ENCODE data around the gene STAT5B. TPM values are rescaled to one million over a fixed set of nuclear protein-coding genes. Genes with fewer than 3 reads are reported as not detected.

STAT5B gene
- total RNA-seq, 1 experiment from 2014 or later, result 42.9 TPM

DNA sequence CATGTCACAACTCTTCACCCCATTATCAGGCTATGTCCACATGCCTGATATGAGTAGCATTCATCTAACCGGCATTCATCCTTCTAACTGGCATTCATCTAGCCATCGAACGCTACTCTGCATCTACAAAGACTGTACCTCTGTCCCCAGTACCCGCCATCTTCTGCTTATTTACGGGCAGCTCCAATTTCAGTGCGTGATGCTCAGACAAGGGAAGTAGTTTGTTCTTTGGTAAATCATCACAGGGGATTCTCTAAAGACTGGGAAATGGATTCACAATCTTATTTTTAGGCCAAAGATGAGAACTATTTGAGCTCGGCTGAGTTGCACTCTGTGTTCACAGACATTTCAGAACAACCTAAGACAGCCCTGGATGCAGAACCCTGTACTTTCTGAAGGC lies 39.4 kb downstream of the STAT5B start:
- Histone ChIP-seq H3K4me1 (ENCODE audit: insufficient read depth, low read length) (no peaks in the 10 kb centered on the region), H3K56ac (ENCODE audit: insufficient read length, low read depth, low read length) (no peak overlapping the region), H4K8ac (replicated peaks; ENCODE audit: insufficient read length, low read depth, low read length) (no peak overlapping the region), H3K18ac (ENCODE audit: insufficient read length, low read depth, low read length) (no peak overlapping the region), H3K79me1 (ENCODE audit: insufficient read depth, low read depth, low read length, poor library complexity, severe bottlenecking) (no peaks in the 10 kb centered on the region), H3K27ac (ENCODE audit: insufficient read length, low read depth, low read length) (no peak overlapping the region), H2BK120ac (ENCODE audit: low read depth, low read length, poor library complexity, severe bottlenecking) (no peak overlapping the region), H2BK15ac (ENCODE audit: low read depth, low read length) (no peak overlapping the region), H4K20me1 (ENCODE audit: control insufficient read depth, insufficient read depth, insufficient read length) (no peaks in the 10 kb centered on the region), H3K23ac (ENCODE audit: insufficient read length, low read depth, low read length) (no peak overlapping the region), H3K27me3 (ENCODE audit: insufficient read depth, low read length) (no peaks in the 10 kb centered on the region), H4K91ac (ENCODE audit: insufficient read length, low read depth, low read length) (no peak overlapping the region), H2AK5ac (ENCODE audit: insufficient read length, low read length) (no peak overlapping the region), H3T11ph (ENCODE audit: low read length) (no peak overlapping the region), H2BK20ac (ENCODE audit: low read depth, low read length, poor library complexity, severe bottlenecking) (no peak overlapping the region), H3K79me2 (ENCODE audit: insufficient read depth, low read length) (no peaks in the 10 kb centered on the region), H3K9ac (ENCODE audit: extremely low read depth, insufficient read length, low read length) (no peak overlapping the region), H3K4me2 (ENCODE audit: insufficient read depth, insufficient read length, low read length) (no peak overlapping the region), H3K4ac (ENCODE audit: low read depth, low read length) (no peak overlapping the region), H2BK12ac (ENCODE audit: insufficient read length, low read depth, low read length) (no peak overlapping the region), H3K14ac (ENCODE audit: insufficient read depth, low read length) (no peak overlapping the region), H4K5ac (ENCODE audit: insufficient read length, low read depth, low read length) (no peak overlapping the region), H2BK5ac (ENCODE audit: insufficient read length, low read length) (no peak overlapping the region), H3K23me2 (ENCODE audit: insufficient read length, low read depth, low read length, poor library complexity, severe bottlenecking) (no peaks in the 10 kb centered on the region), H2AFZ (ENCODE audit: low read length) (no peak overlapping the region), H3K9me3 (ENCODE audit: control insufficient read depth, low read depth, low read length) (no peaks in the 10 kb centered on the region)
- Mint-ChIP-seq H3K9me3 (no peaks in the 10 kb centered on the region), H3K4me1 (peaks cover 0 to 3% of the 10 kb centered on the region in 2 experiments; a peak in 1 of 4 replicates), H3K27ac (no peak overlapping the region), H3K4me3 (no peak overlapping the region), H3K36me3 (ENCODE audit: insufficient read depth in 1 of 3, low read depth in 3 of 3) (no peaks in the 10 kb centered on the region), H3K27me3 (ENCODE audit: low read depth) (no peaks in the 10 kb centered on the region)
- no CpG with 5 or more reads among the region's 7 CpGs for WGBS (ENCODE audit: extremely low coverage, insufficient read length, low lambda C conversion rate)
- DNase-seq, result no peak
- TF ChIP-seq, protein P1, sequence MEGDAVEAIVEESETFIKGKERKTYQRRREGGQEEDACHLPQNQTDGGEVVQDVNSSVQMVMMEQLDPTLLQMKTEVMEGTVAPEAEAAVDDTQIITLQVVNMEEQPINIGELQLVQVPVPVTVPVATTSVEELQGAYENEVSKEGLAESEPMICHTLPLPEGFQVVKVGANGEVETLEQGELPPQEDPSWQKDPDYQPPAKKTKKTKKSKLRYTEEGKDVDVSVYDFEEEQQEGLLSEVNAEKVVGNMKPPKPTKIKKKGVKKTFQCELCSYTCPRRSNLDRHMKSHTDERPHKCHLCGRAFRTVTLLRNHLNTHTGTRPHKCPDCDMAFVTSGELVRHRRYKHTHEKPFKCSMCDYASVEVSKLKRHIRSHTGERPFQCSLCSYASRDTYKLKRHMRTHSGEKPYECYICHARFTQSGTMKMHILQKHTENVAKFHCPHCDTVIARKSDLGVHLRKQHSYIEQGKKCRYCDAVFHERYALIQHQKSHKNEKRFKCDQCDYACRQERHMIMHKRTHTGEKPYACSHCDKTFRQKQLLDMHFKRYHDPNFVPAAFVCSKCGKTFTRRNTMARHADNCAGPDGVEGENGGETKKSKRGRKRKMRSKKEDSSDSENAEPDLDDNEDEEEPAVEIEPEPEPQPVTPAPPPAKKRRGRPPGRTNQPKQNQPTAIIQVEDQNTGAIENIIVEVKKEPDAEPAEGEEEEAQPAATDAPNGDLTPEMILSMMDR (conservative IDR thresholded peaks at IDR 0.05), result no peak

Measured in H9 (cell line).